Amniotic epithelial cell (primary cell): ENCODE data around the gene PLOD2.

Experiments
- DNase-seq: peaks from one replicate; pipeline ENCODE4 v3.0.0-alpha.2; 2010; ENCODE audit warnings: low read depth

PLOD2 gene

GRCh38 chr3:146160964-146161662 is at the start of gene PLOD2:
PLOD2 (minus strand) TSS chr3:146161184; CDS start chr3:146160989, 195 bp downstream.
- peak; percentile 91 for DNase-seq

- DNase-seq = peak; percentile 48
Measured at GRCh38 chr3:146209371-146209770, 48.4 kb upstream of the PLOD2 start.

GRCh38 chr3:146203776-146204175 is 42.8 kb upstream of the PLOD2 start:
- DNase-seq = no peak

GRCh38 chr3:146200461-146201220 is 39.7 kb upstream of the PLOD2 start:
- no peak for DNase-seq

GRCh38 chr3:146199762-146200161 is 38.8 kb upstream of the PLOD2 start:
- no peak for DNase-seq

GRCh38 chr3:146196789-146197188 is 35.8 kb upstream of the PLOD2 start:
- DNase-seq = no peak

- no peak for DNase-seq
Measured at GRCh38 chr3:146195605-146196004, 34.6 kb upstream of the PLOD2 start.

GRCh38 chr3:146195030-146195429 is 34.0 kb upstream of the PLOD2 start:
- no peak for DNase-seq

GRCh38 chr3:146191051-146191450 is 30.1 kb upstream of the PLOD2 start:
- no peak for DNase-seq

GRCh38 chr3:146189519-146190173 is 28.7 kb upstream of the PLOD2 start:
- peak; percentile 57 for DNase-seq

- DNase-seq = no peak
Measured at GRCh38 chr3:146187334-146187950, 26.5 kb upstream of the PLOD2 start.

- DNase-seq = peak; percentile 48
Measured at GRCh38 chr3:146184241-146185015, 23.4 kb upstream of the PLOD2 start.

GRCh38 chr3:146181216-146181615 is 20.2 kb upstream of the PLOD2 start:
- DNase-seq = no peak

GRCh38 chr3:146180376-146180775 is 19.4 kb upstream of the PLOD2 start:
- no peak for DNase-seq

GRCh38 chr3:146178006-146178689 is 17.2 kb upstream of the PLOD2 start:
- DNase-seq = no peak

- DNase-seq = no peak
Measured at GRCh38 chr3:146177519-146177918, 16.5 kb upstream of the PLOD2 start.

- no peak for DNase-seq
Measured at GRCh38 chr3:146177072-146177471, 16.1 kb upstream of the PLOD2 start.

- no peak for DNase-seq
Measured at GRCh38 chr3:146172586-146172985, 11.6 kb upstream of the PLOD2 start.

GRCh38 chr3:146170591-146170990 is 9.6 kb upstream of the PLOD2 start:
- no peak for DNase-seq

GRCh38 chr3:146169891-146170290 is 8.9 kb upstream of the PLOD2 start:
- no peak for DNase-seq

GRCh38 chr3:146166826-146167225 is 5.8 kb upstream of the PLOD2 start:
- peak; percentile 49 for DNase-seq
